ENCODE data around the gene ESRRG.
"Not testable (repeated sequence)": the region's sequence is repeated elsewhere in the genome, so short reads cannot be mapped to it uniquely, and the experiment has no call there.

The ESRRG gene

DNA sequence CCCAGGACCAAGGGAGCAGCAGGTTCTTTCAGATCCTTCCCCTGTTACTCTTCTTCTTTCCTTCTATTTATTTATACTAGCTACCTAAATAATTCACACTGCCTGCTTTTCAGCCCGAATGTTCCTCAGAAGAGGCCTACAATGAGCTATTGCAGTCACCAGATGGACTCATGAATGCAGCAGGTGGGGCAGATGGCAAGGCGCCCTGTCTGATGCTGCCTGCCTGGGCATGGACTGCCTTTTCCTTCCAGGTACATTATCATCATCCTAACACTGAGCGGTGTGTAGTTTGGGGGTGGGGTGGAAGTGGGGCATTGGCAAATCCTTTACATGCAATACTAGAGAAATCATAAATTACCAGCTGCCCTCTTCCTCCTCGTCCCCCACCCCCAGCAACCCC is 17.6 kb downstream of the ESRRG start:
- in situ Hi-C loops (cut with HindIII; ENCODE audit: low sequenced_read_pairs) = no loop called here

DNA sequence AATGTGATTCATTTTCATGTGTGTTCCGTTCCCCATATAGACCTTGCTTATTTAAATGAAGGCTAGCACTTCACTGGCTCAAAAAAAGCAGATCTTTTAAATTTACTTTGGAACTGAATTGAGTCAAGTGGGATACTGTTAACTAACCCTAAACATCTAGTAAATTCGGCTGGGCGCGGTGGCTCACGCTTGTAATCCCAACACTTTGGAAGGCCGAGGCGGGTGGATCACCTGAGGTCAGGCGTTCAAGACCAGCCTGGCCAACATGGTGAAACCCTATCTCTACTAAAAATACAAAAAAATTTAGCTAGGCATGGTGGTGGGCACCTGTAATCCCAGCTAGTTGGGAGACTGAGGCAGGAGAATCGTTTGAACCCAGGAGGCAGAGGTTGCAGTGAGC is 19.2 kb downstream of the ESRRG start:
- in situ Hi-C loops (cut with HindIII; ENCODE audit: low sequenced_read_pairs) = not testable (repeated sequence)

- in situ Hi-C loops (cut with HindIII; ENCODE audit: low sequenced_read_pairs) = no loop called here
Observed at GRCh38 chr1:216702170-216702569, 21.1 kb downstream of the ESRRG start.

GRCh38 chr1:216700779-216701178 is 22.4 kb downstream of the ESRRG start:
- in situ Hi-C loops (cut with HindIII; ENCODE audit: low sequenced_read_pairs) = no loop called here

- in situ Hi-C loops (cut with HindIII; ENCODE audit: low sequenced_read_pairs) = no loop called here
Observed at GRCh38 chr1:216691710-216692109, 31.5 kb downstream of the ESRRG start.

DNA sequence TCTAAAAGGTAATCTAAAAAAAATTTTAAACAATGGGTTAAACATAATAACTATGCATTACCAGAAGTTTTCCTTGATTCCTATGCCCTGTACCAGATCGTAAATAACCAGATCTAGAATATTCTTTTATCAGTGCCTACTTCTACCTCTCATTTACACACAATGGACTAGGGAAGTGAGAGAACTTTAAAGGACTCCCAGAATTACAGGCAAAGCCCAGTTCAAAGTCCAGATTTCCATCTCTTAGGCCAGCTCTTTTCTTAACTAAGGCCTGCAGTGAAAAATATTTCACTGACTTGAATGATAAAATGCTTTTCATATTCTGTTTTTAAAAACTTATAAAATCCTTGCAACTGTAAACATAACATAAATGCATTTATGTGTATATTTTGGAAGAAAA is 32.6 kb downstream of the ESRRG start:
- in situ Hi-C loops (cut with HindIII; ENCODE audit: low sequenced_read_pairs) = no loop called here

- in situ Hi-C loops (cut with HindIII; ENCODE audit: low sequenced_read_pairs) = no loop called here
Observed at GRCh38 chr1:216688127-216688657, 35.0 kb downstream of the ESRRG start.

- in situ Hi-C loops (cut with HindIII; ENCODE audit: low sequenced_read_pairs) = no loop called here
Observed at GRCh38 chr1:216686860-216687766, 36.1 kb downstream of the ESRRG start.

- in situ Hi-C loops (cut with HindIII; ENCODE audit: low sequenced_read_pairs) = no loop called here
Observed at GRCh38 chr1:216682752-216683151, 40.5 kb downstream of the ESRRG start.

GRCh38 chr1:216679108-216679507 is 44.1 kb downstream of the ESRRG start:
- in situ Hi-C loops (cut with HindIII; ENCODE audit: low sequenced_read_pairs) = no loop called here

DNA sequence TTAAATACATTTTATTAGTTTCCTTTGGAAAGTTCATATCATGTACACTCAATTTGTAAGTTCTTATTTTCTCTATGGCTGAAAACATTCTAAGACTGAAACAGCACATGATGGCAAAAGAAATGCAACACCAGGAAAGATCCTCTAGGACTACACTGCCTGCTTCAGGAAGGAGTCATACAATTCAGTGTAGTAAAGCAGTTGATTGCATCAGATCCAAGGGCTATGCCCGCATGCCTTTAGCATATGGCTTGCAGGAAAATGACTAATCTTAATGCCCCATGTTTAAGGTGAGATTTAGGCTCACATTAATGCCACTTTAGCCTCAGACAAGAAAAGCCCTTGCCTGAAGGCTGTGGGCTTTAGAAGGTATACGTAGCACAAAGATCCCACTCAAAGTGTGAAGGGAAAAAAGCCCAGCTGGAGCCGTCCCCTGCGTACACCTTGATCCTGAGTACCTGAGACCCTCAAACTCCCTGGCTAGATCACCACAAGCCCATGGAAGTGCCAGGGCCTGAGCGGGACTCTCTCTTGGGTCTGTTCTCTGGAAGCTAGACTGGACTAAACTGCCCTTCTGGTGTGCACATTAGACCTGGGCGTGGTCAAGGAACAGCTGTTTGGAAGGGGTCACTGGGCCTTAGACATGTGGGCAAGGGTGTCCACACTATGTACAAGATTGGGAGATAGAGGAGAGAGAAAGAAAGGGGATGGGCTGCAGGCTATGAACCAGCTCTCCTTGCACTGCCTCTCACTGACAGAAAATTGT is 52.9 kb downstream of the ESRRG start:
- in situ Hi-C loops (cut with HindIII; ENCODE audit: low sequenced_read_pairs) = no loop called here

GRCh38 chr1:216666441-216666840 is 56.8 kb downstream of the ESRRG start:
- in situ Hi-C loops (cut with HindIII; ENCODE audit: low sequenced_read_pairs) = no loop called here

DNA sequence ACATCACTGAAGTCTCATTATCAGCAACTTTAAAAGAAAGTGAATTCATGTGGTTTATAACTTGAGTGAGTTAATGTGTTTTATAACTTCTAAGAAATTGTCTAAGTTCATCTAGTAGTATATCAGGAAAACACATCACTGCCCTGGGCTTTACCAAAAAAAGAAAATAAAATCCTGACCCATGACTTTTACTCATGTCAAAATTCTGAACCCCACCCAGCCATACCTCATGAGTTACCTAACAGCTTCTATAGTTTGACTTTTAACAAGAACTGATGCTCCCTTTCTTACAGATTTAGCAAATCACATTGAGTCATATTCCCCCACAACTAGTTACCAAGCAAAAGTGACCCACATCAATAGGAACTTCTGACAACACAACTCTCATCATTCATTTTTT is 57.4 kb downstream of the ESRRG start:
- in situ Hi-C loops (cut with HindIII; ENCODE audit: low sequenced_read_pairs) = no loop called here

GRCh38 chr1:216665406-216665805 is 57.8 kb downstream of the ESRRG start:
- in situ Hi-C loops (cut with HindIII; ENCODE audit: low sequenced_read_pairs) = no loop called here

GRCh38 chr1:216662681-216663080 is 60.5 kb downstream of the ESRRG start:
- in situ Hi-C loops (cut with HindIII; ENCODE audit: low sequenced_read_pairs) = no loop called here

GRCh38 chr1:216660561-216660960 is 62.7 kb downstream of the ESRRG start:
- in situ Hi-C loops (cut with HindIII; ENCODE audit: low sequenced_read_pairs) = no loop called here

DNA sequence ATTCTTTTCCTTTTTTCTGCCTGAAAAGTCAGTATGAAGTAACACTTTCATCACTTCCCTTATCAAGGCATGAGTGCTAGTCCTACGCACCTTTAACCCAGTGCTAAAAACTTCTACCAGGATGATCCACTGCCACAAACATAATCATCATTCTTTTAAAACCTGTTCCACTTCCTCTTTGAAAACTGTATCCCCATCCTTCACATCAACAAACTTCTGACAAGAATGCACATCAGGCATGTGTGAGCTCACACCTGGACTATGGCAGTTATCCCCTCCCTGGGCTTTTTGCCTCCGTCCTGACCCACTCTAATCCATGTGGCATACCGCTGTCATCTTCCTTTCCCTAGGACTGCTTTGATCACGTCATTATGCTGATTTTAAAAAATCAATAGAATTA is 70.2 kb downstream of the ESRRG start:
- in situ Hi-C loops (cut with HindIII; ENCODE audit: low sequenced_read_pairs) = no loop called here

GRCh38 chr1:216651826-216652418 is 71.3 kb downstream of the ESRRG start:
- in situ Hi-C loops (cut with HindIII; ENCODE audit: low sequenced_read_pairs) = no loop called here

GRCh38 chr1:216643176-216643575 is 80.1 kb downstream of the ESRRG start:
- in situ Hi-C loops (cut with HindIII; ENCODE audit: low sequenced_read_pairs) = no loop called here

DNA sequence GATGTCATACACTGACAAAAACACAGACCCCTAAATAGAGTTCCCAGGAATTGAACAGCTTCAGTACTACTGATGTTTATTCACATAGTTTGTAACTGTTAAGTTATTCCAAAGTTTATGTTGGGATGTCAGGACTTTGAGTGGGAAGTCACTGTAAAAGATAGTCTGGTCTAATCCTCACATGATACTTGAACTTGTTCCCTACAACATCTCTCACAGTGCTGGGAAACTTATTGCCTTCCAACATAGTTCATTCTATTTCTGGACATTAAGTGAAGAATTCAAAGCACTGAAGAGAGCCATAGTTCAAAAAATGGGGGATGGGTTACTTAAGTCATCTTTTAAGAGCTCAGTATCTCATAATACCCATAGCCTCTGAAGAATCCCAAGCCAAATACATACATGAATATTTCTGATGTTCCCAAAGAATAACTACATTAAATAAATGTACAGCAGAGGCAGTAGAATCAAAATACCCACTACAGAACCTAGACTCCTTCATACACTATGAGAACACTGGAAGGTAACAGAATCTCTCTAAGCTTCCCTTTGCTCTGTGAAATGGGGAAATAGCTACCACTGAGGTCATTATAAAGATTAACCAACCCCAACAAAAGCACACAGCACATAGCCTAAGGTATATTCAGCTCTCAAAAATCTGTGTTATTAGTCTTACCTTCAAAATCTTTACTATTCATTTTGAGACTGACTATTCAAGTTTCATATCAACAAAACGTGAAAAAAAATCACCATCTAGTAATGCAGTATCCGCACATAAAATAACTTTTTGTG is 81.4 kb downstream of the ESRRG start:
- in situ Hi-C loops (cut with HindIII; ENCODE audit: low sequenced_read_pairs) = no loop called here

DNA sequence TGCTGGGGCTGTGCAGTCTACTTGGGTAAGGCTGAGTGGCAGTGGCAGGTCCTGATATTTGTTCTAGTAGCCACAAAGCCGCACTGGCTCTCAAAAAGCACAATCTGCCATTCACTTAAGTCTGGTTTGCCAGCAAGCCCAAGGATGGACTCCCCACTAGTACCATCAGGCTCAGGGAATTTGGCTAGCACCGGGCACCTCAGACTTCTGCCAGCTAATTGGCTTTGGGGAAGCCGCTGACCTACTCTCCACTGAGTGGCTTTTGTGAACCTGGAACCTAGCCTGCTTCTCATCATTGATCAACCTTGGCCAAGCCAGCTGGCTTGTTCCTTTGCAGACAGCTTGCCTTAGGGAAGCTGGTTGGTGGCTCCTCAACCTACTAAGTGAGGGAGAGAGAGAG is 83.1 kb downstream of the ESRRG start:
- in situ Hi-C loops (cut with HindIII; ENCODE audit: low sequenced_read_pairs) = no loop called here

Measured in DLD1 (cell line).